HepG2 (cell line): ENCODE measurements around the gene UBQLN4. TPM values are rescaled to one million over a fixed set of nuclear protein-coding genes. Genes with fewer than 3 reads are reported as not detected.
A peak's percentile ranks its signal among the peaks of the same experiment; 100 is the strongest.

ENCODE experiments used
- IKZF1 ChIP-seq: fragments of 450-650 bp; IDR thresholded peaks from 2 replicates; pipeline ENCODE4 v1.7.1; 2016
- IRF1 ChIP-seq: sonication (generic); formaldehyde crosslinking; IDR thresholded peaks from 2 replicates; pipeline ENCODE4 v1.4.0; 2020; ENCODE audit warnings: low read depth, mild to moderate bottlenecking, missing genetic modification reagents
- NAIF1 ChIP-seq: sonication (generic); formaldehyde crosslinking; IDR thresholded peaks from 2 replicates; pipeline ENCODE4 v1.5.0; 2020; ENCODE audit warnings: mild to moderate bottlenecking, missing genetic modification reagents, borderline replicate concordance
- PAXIP1 ChIP-seq: sonication (generic); formaldehyde crosslinking; conservative IDR thresholded peaks from 2 replicates; pipeline ENCODE4 v1.4.0; 2020; ENCODE audit warnings: mild to moderate bottlenecking, missing genetic modification reagents, moderate library complexity
- THAP7 ChIP-seq: sonication (generic); formaldehyde crosslinking; IDR thresholded peaks from 2 replicates; pipeline ENCODE4 v1.8.1; 2023; ENCODE audit warnings: mild to moderate bottlenecking, missing genetic modification reagents
- ZBED4 ChIP-seq: sonication (generic); formaldehyde crosslinking; IDR thresholded peaks from 2 replicates; pipeline ENCODE4 v1.4.0; 2020; ENCODE audit warnings: missing genetic modification reagents, borderline replicate concordance
- ZBTB4 ChIP-seq: sonication (generic); formaldehyde crosslinking; IDR thresholded peaks from 2 replicates; pipeline ENCODE4 v1.4.0; 2020; ENCODE audit warnings: missing genetic modification reagents, mild to moderate bottlenecking, borderline replicate concordance
- ZC3H4 ChIP-seq: sonication (generic); formaldehyde crosslinking; IDR thresholded peaks from 2 replicates; pipeline ENCODE4 v1.4.0; 2020; ENCODE audit warnings: missing genetic modification reagents, borderline replicate concordance
- ZFAT ChIP-seq: sonication (generic); formaldehyde crosslinking; conservative IDR thresholded peaks from 2 replicates; pipeline ENCODE4 v1.8.1; 2023; ENCODE audit warnings: missing genetic modification reagents, inconsistent platforms
- ZFP36 ChIP-seq: fragments of 150-350 bp; IDR thresholded peaks from 2 replicates; pipeline ENCODE4 v1.6.1; 2018; ENCODE audit warnings: borderline replicate concordance, low read length, low read depth; ENCODE audit not compliant: partially characterized antibody
- ZNF225 ChIP-seq: sonication (generic); formaldehyde crosslinking; IDR thresholded peaks from 2 replicates; pipeline ENCODE4 v1.4.0; 2020; ENCODE audit warnings: mild to moderate bottlenecking, missing genetic modification reagents
- ZNF605 ChIP-seq: sonication (generic); formaldehyde crosslinking; IDR thresholded peaks from 2 replicates; pipeline ENCODE4 v1.8.0; 2022; ENCODE audit warnings: mild to moderate bottlenecking, missing genetic modification reagents
- ZNF644 ChIP-seq: IDR thresholded peaks from 2 replicates; pipeline ENCODE4 v1.6.1; 2016; ENCODE audit warnings: low read depth
- ZNF792 ChIP-seq: IDR thresholded peaks from 2 replicates; pipeline ENCODE4 v1.6.1; 2016
- polyA plus RNA-seq, 8 experiments: library from polyadenylated mRNA; depleted of rRNA in 3 of 8; stranded (reverse) in 7 of 8; unstranded in 1 of 8; fragments of >200 nt; fragmentation: Illumina TruSeq in 4 of 8; extraction: Trizol in 4 of 8; gene quantifications; 2 replicates each; pipeline versions ENCODE4 v1.2.1 to v1.2.3, GENCODE V29; 2011 to 2016; ENCODE audit warnings: low read depth in 4 of 8, missing spikeins in 1 of 8, mixed read lengths in 1 of 8; ENCODE audit not compliant: insufficient read depth in 1 of 8
- total RNA-seq, 5 experiments: library from RNA; depleted of rRNA; stranded (reverse); fragments of >200 nt; fragmentation: Illumina TruSeq; extraction: Trizol; gene quantifications; 2 replicates each; pipeline ENCODE4 v1.2.3, GENCODE V29; 2016; ENCODE audit warnings: low read depth in 1 of 5

Gene UBQLN4
- total and polyA plus RNA-seq, 2 of the 13 experiments (the other 11 are each of a cell fraction or from before 2014, with no cell fraction given), result 31.5 to 39.8 TPM

GRCh38 chr1:156054500-156055280, 1.1 kb upstream of the UBQLN4 start, which contains the start of gene LAMTOR2 (continued):
- TF ChIP-seq PAXIP1 (CRISPR knock-in tag), result 0 out of 2 replicates have a peak, but pooled peaks have one; percentile 35
- TF ChIP-seq IKZF1, result no peak
- TF ChIP-seq ZNF792, result peak; percentile 70
- TF ChIP-seq ZFP36, result no peak
- TF ChIP-seq ZFAT (CRISPR knock-in tag), result no peak
- no peak for TF ChIP-seq NAIF1 (CRISPR knock-in tag)
- no peak for TF ChIP-seq THAP7
- TF ChIP-seq ZBTB4 (CRISPR knock-in tag), result no peak; the same call in 1 of the 2 replicates
- TF ChIP-seq ZNF605 (CRISPR knock-in tag), result peak; percentile 72; the same call in 1 of the 2 replicates
- no peak for TF ChIP-seq IRF1 (CRISPR knock-in tag)
- no peak for TF ChIP-seq ZNF644 (CRISPR knock-in tag)
- TF ChIP-seq ZBED4 (CRISPR knock-in tag), result peak; percentile 86
- TF ChIP-seq ZC3H4, result 0 out of 2 replicates have a peak, but pooled peaks have one; percentile 8
- no peak; the same call in 1 of the 2 replicates for TF ChIP-seq ZNF225 (CRISPR knock-in tag)
